Kidney epithelial cell (primary cell): Measurements from ENCODE around the gene NR2C1. TPM values are rescaled to one million over a fixed set of nuclear protein-coding genes. Genes with fewer than 3 reads are reported as not detected.
A peak's percentile ranks its signal among the peaks of the same experiment; 100 is the strongest.
"Not testable (repeated sequence)": the region's sequence is repeated elsewhere in the genome, so short reads cannot be mapped to it uniquely, and the experiment has no call there.

ENCODE experiments used
- DNase-seq: peaks from one replicate; pipeline ENCODE4 v3.0.0-alpha.2; 2010; ENCODE audit warnings: low read depth
- H3K27me3 ChIP-seq: 2 replicates; pipeline ENCODE4 v1.6.0; 2011; ENCODE audit warnings: low read length; ENCODE audit not compliant: control insufficient read depth, insufficient read depth
- H3K36me3 ChIP-seq: 2 replicates; pipeline ENCODE4 v1.5.1; 2011; ENCODE audit warnings: low read length; ENCODE audit not compliant: control insufficient read depth, insufficient read depth
- H3K4me3 ChIP-seq: 2 replicates; pipeline ENCODE4 v1.5.1; 2011; ENCODE audit warnings: low read depth, mild to moderate bottlenecking, control low read depth, low read length
- CTCF ChIP-seq: IDR thresholded peaks from 2 replicates; pipeline ENCODE4 v1.5.1; 2011; ENCODE audit warnings: mild to moderate bottlenecking, moderate library complexity, low read length, control low read depth, inconsistent platforms; ENCODE audit not compliant: insufficient read depth, poor library complexity, severe bottlenecking
- total RNA-seq: library from RNA; depleted of rRNA; stranded (reverse); fragments of >200 nt; gene quantifications from 2 replicates; pipeline ENCODE4 v1.2.3, GENCODE V29; 2015

NR2C1 gene
- total RNA-seq, 1 donor from 2014 or later = 38.9 TPM

GRCh38 chr12:95104919-95105452 is 31.6 kb upstream of the NR2C1 start:
- H3K4me3 ChIP-seq = no peak overlapping the region
- no peaks in the 10 kb centered on the region for H3K36me3 ChIP-seq
- no peaks in the 10 kb centered on the region for H3K27me3 ChIP-seq
- no peak for TF ChIP-seq CTCF
- DNase-seq = no peak

DNA sequence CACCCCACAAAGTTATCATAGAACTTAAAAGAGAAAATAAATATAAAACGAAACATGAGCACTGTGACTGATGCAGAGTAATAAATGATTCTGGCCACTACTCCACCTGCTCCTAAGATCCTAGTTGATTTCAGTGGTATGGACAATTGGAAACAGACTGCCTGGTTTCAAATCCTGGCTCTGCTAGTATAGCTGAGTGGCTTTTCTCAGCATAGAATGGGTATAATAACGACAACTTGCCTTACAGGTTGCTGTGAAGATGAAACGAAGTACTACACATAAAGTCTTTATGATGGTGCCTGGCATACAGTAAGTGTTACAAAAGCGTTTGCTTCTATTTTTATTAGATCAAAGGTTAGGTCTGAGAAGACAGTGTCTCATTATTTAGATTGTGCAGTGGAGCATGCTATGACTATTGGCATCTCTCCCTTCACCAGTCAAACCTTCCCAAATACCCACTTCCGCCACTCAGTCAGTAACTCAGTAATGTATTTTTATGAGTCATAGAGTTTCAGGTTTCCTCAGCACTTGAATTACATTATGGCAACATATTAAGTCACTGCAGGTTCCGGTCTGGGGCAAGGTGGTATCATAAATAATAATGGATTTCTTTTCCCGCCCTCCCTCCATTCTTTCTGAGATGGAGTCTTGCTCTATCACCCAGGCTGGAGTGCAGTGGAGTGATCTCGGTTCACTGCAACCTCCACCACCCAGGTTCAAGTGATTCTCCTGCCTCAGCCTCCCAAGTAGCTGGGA is 29.7 kb upstream of the NR2C1 start:
- Histone ChIP-seq H3K36me3 (peaks cover 3% of the 10 kb centered on the region), H3K4me3 (no peak overlapping the region), H3K27me3 (no peaks in the 10 kb centered on the region)
- DNase-seq = peak; percentile 94
- no peak for TF ChIP-seq CTCF

DNA sequence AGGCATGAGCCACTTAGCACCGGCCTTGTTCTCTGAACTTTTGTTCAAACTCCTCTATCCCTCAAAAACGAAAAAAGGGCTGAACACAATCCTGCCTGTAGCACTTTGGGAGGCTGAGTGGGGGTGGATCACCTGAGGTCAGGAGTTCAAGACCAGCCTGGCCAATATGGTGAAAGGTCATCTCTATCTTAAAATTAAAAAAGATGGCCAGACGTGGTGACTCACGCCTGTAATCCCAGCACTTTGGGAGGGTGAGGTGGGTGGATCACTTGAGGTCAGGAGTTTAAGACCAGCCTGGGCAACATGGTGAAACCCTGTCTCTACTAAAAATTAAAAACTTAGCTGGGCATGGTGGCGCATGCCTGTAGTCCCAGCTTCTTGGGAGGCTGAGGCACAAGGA is 28.5 kb upstream of the NR2C1 start:
- H3K36me3 ChIP-seq, H3K4me3 ChIP-seq, H3K27me3 ChIP-seq, DNase-seq: not testable (repeated sequence)

- peaks cover 3% of the 10 kb centered on the region for H3K36me3 ChIP-seq
- H3K4me3 ChIP-seq = no peak overlapping the region
These were observed 27.1 kb upstream of the NR2C1 start for GRCh38 chr12:95100264-95101190.

GRCh38 chr12:95099270-95099790 is 25.9 kb upstream of the NR2C1 start:
- TF ChIP-seq CTCF = no peak
- Histone ChIP-seq H3K36me3 (peaks cover 3% of the 10 kb centered on the region), H3K27me3 (no peaks in the 10 kb centered on the region), H3K4me3 (no peak overlapping the region)
- DNase-seq = no peak

More at GRCh38 chr12:95100264-95101190, 27.1 kb upstream of the NR2C1 start:
- no peak for DNase-seq
- H3K27me3 ChIP-seq = no peaks in the 10 kb centered on the region
- no peak for TF ChIP-seq CTCF

GRCh38 chr12:95096852-95097251 is 23.4 kb upstream of the NR2C1 start:
- DNase-seq = no peak
- TF ChIP-seq CTCF = no peak

More at GRCh38 chr12:95096852-95097251, 23.4 kb upstream of the NR2C1 start:
- Histone ChIP-seq H3K4me3 (no peak overlapping the region), H3K27me3 (no peaks in the 10 kb centered on the region), H3K36me3 (peaks cover 4% of the 10 kb centered on the region)
